SKM-1 treated with dmso at 0.1 percent for 144 hours (cell line): ENCODE measurements around the gene DNAH3.

Experiments used
- DNase-seq: peaks from one replicate; lab custom pipeline; 2025; ENCODE audit not compliant: unreplicated experiment; lab: John Stamatoyannopoulos, UW

The DNAH3 gene

DNA sequence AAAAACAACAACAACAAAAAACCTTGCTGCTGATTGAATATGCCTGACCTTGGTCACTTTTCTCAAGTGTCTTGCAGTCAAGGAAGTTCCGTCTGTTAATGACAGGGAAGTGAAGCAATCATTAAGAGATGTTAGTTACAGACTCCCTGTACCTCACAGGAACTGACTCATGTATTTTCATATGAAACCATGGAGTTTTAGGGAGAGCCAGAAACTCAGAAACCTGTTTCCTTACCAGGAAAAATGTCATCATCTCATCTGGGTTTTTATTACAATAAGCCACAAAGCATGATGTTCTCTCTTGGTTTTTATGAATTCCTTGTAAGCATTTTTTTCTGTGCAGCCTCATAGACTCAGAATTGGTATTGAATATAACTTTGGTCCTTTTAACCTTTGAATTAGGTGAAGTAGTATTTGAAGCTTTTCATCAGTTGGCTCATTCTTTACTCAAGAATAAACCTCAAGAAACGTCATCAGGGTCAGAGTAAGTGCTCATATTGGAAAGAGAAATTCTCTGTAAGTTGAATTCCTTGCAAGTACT lies 239.8 kb downstream of the DNAH3 start:
- DNase-seq, result peak; percentile 91

GRCh38 chr16:20906341-20907255 lies 244.0 kb downstream of the DNAH3 start:
- no peak for DNase-seq

- DNase-seq, result no peak
Observed at GRCh38 chr16:20905576-20905975, 245.1 kb downstream of the DNAH3 start.

DNA sequence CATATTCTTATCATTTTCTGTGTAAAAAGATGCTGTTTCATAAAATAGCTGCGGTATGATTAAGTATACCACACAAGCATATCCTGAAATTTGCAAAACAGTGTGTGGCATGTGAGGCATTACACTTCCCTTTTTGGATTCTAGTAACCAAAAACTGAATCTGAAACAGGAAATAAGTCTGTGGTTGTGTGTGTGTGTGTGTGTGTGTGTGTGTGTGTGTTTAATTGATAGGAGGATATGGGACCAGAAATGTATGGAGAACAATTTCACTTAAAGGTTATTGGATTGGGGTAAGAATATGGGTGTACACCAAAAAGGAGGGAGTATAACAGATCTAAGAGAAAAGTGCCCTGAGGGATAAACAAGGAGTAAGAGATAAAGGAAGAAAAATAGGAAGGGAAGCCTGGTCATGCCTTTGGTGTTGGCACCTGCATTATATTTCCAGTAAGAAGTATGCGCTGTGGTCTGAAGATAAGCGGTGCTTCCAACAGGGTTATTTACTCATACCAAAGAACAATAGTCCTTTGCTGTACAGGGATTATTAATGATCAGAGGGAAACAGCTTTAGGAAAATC lies 246.1 kb downstream of the DNAH3 start:
- DNase-seq, result peak; percentile 83

DNA sequence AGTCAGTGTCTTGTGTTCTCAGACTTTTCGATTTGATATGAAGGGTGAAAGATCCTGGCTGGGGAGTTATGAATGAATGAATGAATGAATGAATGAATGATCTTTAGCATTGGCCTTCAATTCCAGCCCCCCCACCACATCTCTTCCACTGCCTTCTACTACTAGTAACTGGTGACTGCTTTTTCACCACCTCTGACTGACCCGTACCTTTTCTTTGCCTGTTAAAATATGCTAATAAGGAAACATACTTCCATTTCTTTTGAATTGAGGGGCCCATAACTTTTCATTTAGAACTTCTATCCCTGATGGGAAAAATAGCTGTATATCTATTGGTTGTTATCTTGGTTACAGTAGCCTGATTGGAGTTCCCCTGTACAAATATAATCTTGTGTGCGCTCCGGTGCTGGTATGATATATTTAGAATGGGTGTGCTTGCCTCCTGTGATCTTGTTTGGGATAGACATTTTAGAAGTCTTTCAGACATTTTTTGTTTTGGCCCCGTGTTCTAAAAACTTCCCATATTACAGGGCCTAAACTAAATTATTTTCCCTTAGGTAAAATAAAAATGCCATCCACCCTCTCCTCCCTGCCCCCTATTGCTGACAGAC lies 246.6 kb downstream of the DNAH3 start:
- peak; percentile 45 for DNase-seq

- DNase-seq, result no peak
Observed at GRCh38 chr16:20903116-20903898, 247.3 kb downstream of the DNAH3 start.

DNA sequence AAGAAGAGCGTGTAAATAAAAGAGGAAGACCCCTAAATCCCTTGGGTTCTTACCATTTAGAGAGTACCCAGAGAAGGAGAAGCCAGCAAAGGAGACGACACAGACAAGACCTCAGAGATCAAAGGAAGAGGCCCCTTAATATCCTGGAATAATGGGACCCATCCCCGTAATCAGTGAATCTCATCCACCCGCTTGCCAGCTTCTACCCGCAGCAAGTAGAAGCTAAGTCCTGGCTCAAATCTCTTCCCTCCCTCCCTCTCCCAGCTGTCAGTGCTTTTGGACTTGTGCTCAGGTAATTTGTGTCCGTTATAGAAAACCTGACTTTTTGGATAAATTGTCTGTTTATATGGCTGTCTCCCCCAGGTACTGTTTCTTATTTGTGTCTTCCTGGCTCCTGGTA lies 248.2 kb downstream of the DNAH3 start:
- no peak for DNase-seq

DNA sequence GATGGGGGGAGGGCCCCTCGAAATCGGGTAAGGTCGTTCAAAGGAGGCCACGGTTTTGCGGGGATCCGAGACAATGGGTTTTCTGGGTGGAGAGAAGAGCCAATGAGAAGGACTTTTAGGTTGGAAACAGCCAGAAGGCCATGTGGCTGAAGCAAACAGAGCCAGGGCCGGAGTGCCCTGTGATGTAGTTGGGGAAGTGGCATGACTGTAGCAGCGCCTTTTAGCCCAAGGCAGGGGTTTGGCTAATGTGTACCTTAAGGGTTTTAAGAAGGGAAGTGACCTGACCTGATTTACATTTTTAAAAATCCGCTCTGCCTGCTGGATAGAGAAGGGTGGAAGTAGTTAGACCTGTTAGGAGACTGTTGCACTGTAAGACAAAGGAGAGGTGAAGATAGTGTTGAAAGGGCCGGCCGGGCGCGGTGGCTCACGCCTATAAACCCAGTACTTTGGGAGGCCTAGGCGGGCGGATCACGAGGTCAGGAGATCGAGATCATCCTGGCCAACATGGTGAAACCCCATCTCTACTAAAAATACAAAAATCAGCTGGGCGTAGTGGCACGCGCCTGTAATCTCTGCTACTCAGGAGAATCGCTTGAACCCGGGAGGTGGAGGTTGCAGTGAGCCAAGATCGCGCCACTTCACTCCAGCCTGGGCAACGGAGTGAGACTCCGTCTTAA lies 249.1 kb downstream of the DNAH3 start:
- DNase-seq, result peak; percentile 35

DNA sequence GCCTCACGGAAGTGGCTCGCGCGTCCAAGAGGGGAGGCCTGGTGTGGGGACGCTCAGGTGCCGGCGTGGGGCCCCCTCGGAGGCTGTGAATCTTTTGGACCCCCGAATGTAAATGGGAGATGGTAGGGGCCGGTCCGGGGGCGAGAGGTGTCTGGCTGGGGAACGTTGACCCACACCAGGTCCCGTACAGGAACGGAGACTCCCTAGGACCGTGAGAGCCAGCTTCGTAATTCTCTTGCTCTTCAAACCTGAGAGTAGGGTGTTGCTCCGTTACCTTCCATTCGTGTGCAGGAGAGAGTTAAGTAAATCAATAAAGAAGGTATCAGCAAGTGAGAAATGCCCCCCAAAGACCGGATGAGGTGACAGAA lies 249.6 kb downstream of the DNAH3 start:
- DNase-seq, result no peak

GRCh38 chr16:20900299-20901067 lies 250.2 kb downstream of the DNAH3 start, which contains the start of the genes DCUN1D3 and LYRM1:
Gene DCUN1D3 (minus strand): TSS chr16:20900358. CDS start chr16:20862538, 37,820 bp downstream.
Gene LYRM1 (plus strand): TSS chr16:20900771. CDS start chr16:20915556, 14,785 bp downstream.
- peak; percentile 94 for DNase-seq

DNA sequence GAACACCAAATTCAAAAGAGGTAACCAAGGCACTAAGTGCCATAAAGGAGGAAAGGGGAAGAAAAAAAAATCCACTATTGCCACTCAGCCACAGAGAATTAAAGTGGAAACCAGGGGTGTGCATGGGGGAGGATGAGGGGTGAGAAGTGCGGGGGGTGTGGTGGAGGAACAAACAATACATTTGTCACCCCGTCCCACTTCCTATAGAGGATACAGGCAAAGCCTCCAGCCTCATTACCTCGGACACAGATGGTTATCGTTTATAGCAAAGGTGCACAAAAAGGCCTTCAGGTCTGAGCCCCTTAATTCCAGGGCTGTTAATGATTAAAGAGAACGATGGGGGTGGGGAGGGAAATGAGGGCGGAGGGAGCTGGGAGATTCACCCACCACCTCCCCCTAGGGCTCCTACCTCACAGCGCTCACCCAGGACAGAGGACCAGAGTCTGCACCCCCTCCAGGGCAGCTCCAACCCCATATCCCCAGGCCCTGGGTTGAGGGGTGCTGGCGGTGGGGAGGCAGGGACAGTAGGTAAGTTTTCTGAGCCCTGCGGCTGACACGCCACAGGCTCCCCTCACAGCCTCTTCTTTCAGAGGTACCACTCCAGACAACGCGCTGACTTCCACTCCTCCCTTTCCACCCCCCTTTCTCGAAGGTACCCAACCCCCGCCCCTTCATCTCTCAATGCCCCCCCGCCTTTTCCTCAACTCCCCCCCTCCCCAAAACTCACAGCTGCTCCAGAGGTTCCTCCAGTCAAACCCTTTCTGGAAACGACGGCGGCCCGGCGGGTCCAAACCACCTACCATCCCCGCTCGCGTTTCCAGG lies 251.0 kb downstream of the DNAH3 start:
- no peak for DNase-seq

GRCh38 chr16:20899071-20899470 lies 251.6 kb downstream of the DNAH3 start:
- DNase-seq, result no peak

DNA sequence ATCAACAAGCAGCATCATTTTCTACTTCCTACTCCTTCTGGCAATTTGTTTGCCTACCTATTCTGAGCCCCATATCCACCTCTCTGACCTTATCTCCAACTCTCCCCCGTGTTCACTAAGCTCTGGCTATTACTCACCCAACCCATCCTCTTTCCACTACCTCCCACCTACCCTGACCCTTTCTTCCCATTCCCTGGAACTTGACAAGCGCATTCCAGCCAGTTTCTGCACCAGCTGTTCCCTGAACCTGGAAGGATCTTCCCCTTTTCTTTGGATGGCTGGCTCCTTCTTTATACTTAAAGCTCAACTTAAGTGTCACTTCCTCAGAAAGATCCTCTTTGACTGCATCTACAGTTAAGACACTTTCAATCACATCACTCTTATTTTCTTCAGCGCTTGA lies 252.7 kb downstream of the DNAH3 start:
- no peak for DNase-seq

DNA sequence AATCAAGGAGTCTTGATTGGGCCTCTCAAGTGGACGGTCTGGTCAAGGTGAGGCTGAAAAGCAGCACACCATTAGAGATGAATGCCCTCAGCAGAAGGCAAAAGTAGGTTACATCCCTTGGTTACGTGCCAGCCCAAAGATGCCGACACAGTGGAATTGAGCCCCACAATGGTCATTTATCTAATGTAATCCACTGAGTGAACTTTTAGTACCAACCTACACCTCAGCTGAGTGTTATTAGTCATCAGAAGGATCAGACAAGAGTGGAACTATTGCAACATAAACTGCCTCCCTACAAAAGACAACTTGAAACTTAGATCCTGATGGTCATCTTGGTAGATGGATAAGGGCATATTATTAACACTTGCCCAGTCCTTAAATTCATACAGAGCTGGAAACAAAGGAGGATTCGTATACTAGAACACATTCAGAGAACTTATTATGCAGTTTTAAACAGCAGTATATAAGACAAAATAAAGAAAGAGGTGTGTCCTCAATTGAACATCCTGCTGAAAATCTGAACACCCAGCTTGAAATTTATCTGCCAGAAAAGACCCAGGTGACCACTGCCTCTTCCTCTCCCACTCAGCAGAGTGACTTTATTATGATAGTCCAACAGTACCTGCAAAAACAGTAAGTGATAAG lies 253.3 kb downstream of the DNAH3 start:
- no peak for DNase-seq

DNA sequence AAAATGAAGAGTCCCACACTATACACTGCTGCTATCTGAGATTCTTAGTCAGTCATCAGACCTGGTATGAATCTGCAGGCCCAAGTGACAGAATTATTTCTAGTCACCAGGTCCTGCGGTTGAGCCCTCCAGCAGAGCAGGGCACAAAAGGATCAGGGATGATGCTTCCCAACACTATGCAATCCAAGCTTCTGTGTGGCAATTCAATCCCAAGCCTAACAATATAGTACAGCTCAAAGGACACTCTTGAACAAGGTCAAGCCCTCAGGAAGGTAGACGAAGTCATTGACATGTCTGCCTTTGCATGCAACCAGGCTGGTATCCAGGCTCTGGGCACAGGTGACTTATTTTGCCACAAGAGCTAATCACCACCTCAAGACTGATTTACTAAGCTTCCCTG lies 256.3 kb downstream of the DNAH3 start:
- no peak for DNase-seq

DNA sequence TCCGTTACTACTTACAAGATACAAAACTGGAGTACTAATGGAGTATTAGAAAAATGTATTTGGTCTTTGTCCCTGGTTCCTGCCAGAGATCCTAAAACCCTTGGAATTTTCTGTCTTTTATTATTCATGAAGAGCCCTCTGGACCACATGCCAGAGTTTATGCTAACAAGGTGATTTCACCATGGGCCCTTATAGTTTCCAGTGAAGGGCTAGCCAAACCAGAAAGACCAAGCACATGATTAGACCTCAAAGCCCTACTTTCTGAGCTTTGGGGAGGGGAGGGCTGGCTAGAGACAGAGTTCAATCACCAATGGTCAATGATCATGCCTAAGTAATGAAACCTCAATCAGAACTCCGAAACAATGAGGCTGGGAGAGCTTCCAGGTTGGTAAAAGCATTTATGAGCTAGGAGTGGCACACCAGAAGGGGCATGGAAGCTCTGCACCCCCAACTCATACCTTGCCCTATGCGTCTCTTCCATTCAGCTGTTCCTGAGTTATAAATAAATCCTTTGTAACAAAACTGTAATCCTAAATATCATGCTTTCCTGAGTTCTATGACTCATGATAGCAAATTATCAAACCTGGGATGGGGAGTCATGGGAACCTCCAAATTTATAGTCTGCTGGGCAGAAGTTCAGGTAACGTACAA lies 260.9 kb downstream of the DNAH3 start:
- no peak for DNase-seq

DNA sequence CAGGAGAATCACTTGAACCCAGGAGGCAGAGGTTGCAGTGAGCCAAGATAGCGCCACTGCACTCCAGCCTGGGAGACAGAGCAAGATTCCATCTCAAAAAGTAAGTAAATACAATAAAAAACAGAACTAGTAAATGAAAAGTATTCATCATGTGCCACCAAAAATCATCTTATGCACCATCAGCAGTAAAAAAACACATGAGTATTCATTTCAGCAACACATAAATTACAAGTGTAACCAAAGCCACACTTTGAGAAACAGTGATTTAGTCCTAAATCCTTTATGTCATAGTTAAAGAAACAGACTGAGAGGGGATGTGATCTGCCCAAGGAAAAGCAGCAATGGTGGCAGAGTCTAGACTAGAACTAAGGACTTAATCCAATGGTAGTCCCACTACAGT lies 263.4 kb downstream of the DNAH3 start:
- no peak for DNase-seq

GRCh38 chr16:20886320-20886719 lies 264.3 kb downstream of the DNAH3 start:
- no peak for DNase-seq
